ENCODE results near the gene EXOC6.
"Not testable (repeated sequence)": the region's sequence is repeated elsewhere in the genome, so short reads cannot be mapped to it uniquely, and the experiment has no call there.

EXOC6 gene

GRCh38 chr10:92952573-92952972 lies 104.3 kb downstream of the EXOC6 start:
- not testable (repeated sequence) for DNase-seq (ENCODE audit: low spot score)

DNA sequence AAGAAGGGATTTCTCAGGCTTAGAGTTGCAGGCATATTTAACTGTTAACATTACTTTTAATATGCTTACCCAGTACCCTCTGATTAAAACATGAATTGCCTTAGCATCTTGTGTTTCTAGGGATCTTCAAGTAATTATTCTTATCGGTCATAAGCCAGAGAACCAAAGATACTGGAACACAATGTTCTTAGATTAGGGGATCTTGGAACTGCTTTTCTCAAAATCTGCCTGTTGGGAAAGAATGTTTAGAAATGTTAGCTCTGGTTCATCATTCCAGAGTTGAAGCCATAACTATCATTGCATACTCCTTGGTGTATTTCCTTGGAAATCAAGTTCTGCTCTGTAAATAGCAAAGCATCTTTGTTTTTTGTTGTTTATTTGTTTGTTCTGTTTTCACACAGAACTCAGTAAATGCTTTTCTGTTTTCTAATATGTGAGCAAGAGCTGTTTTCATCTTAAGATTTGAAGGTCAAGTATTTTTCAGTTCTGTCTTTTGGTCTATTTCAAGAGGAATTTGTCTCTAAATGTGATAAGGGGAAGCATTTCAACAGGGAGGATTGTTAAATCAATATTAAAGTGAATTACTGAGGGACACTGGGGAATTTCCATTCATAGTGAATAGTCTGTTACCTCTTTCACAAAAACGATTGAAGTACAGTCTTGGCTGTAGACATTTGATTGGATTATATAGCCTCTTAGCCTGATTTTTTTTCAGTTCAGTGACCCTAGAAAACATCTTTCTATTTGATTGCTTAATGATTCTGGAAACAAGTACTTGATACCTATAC lies 109.1 kb downstream of the EXOC6 start:
- no peak for DNase-seq (ENCODE audit: low spot score)

DNA sequence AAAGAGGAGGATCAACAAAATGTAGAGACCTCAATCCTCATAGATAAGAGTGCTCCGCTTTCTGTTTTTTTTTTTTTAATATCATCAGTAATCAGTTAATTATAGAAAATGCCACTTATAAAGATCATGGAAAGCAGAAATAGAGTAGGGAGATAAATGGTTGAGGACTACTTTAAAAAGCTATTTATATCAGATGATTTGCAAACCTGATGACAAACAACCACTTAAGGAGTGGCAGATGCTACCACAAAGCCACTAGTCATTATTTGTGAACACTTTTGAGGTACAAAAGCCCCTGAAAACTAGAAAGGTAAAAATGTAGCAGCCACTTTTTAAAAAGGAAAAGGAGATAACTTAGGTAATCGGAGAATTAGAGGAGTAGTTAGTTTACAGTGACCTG lies 113.3 kb downstream of the EXOC6 start:
- DNase-seq (ENCODE audit: low spot score): no peak

GRCh38 chr10:92965314-92965713 lies 117.0 kb downstream of the EXOC6 start:
- DNase-seq (ENCODE audit: low spot score): peak; percentile 10

DNA sequence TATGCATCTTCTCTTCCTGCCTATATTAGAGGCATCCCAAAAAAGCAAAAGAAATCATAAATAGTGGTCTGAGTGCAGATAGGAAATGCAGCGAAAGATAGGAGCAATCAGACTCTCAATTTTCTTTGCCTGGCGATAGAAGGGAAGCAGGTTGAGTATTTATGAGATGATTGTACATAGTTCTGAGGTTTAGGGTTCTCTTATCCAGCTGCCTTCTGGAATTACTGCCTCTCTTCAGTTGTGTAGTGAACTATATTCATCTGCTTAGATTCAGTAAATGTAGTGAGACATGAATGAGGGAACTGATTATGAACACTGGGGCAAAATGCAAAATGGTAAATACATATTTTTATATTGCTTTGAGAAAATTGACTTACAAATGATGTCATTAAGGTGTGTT lies 119.3 kb downstream of the EXOC6 start:
- DNase-seq (ENCODE audit: low spot score): no peak

DNA sequence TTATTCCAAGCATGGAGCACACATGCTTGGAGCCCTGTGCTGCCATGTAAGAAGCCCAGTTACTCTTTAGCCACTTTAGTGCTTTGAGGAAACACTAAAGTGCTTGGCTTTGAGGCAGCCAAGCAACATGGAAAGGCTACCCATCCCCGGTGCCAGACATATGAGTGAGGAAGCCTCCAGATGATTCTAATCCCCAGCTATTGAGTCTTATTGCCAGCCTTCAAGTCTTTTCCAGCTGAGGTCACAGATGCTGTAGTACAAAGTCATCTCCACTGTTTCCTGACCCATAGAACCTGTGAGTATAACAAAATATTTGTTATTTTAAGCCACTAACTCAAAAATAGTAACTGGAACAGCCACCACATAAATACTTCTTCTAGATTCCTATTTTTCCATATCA lies 120.8 kb downstream of the EXOC6 start:
- DNase-seq (ENCODE audit: low spot score): no peak

DNA sequence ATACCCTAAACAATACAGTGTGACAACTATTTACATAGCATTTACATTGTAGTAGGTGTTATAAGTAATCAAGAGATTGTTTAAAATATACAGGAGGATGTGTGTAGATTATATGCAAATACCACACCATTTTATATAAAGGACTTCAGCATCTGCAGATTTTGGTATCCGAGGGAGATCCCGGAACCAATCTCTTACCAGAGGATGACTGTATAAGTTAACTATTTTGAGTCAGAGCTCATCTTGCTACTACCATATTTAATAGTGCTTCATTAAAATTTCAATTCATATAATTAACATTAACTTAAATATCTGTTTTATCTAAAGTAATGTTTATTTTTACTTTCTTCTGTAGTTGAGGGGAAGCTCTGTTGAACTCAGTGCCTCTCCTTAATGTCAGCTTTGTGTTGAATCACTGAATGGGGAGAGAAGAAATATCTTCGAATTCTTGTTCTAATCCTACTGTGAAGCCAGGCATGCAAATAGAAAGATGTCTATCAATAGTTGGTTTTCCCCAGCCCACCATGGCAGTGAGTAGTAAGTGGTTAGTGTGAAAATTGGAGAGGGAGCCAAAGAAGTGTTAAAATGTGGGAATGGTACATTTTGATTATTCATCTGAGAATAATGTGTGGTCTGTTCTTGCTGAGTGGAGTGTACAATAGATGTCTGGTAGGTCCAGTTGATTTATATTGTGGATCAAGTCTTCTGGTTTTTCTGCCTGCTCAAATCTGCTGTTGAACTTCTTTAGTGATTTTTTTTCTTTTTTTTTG lies 122.2 kb downstream of the EXOC6 start:
- no peak for DNase-seq (ENCODE audit: low spot score)

GRCh38 chr10:92972066-92972870 lies 123.9 kb downstream of the EXOC6 start:
- no peak for DNase-seq (ENCODE audit: low spot score)

DNA sequence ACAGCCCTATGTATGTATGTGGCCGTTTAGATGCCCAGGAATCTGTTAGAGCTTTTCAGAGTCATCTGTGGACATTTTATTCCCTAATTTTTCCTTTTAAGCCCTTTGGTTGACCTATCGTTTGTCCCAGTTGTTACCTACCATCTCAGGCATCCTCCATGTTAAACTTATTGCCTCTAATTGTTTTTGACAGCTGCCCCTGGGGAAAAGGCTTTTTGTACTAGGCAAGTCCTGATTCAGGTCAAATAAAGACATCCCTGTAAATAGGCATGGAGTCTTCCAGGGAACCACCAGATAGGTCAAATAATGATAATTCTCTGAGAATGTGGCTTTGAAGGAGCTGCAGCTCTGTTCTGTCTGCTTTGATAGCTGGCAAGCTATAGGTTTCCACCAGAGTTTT lies 124.6 kb downstream of the EXOC6 start:
- no peak for DNase-seq (ENCODE audit: low spot score)

- DNase-seq (ENCODE audit: low spot score): not testable (repeated sequence)
Observed at GRCh38 chr10:92976278-92976677, 128.0 kb downstream of the EXOC6 start.

GRCh38 chr10:92989250-92989649 lies 140.9 kb downstream of the EXOC6 start:
- DNase-seq (ENCODE audit: low spot score): no peak

DNA sequence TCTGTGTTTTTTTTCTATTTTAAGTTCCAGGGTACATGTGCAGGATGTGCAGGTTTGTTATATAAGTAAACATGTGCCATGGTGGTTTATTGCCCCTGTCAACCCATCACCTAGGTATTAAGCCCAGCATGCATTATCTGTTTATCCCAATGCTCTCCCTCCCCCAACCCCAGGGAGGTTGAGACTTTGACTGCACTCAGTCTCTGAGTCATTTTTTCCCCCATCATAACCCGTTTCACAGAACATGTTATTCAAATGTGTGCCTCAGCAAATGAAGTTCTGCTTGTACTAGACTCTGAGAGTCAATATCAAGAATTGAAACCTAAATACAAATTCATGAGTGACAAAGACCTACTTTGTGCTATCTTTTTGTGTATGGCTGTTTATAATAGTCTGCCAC lies 142.3 kb downstream of the EXOC6 start:
- DNase-seq (ENCODE audit: low spot score): no peak

DNA sequence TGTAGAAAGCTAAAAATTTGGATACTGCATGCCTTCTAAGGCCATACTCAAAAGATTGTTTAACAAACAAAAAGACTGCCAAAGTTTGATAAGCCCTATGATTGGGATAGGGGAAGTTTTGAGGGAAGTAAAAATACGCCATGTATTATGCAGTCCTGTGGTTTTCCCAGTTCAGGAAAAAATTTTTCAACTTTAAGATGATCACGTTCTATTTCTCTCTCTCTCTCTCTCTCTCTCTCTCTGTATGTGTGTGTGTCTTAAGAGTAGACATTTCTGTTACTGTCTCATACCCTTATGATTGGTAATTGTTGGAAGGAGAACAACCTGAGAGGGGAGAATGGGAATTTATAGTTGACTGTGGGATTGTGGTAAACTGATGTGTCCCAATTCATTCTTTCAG lies 143.2 kb downstream of the EXOC6 start:
- DNase-seq (ENCODE audit: low spot score): no peak

- DNase-seq (ENCODE audit: low spot score): no peak
Observed at GRCh38 chr10:92993699-92994272, 145.5 kb downstream of the EXOC6 start.

- DNase-seq (ENCODE audit: low spot score): no peak
Observed at GRCh38 chr10:92995509-92995908, 147.2 kb downstream of the EXOC6 start.

DNA sequence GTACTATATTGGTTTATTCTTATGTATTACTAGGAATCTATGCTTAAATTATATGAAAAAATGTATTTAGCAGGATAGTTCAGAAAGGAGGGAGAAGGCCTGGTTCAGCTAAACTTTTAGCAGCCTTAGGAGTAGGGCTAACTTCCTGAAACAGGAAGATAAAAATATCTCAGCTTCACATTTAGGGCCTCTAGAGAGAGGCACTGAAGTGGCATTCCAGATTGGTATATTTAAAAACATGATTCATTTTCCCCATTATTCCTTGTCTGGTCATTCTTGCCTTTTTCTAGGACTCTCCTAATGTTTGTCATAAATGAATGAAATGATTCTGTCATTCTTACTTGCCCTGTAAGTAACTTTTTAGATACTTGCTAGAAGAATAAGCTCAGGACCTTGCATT lies 149.3 kb downstream of the EXOC6 start:
- no peak for DNase-seq (ENCODE audit: low spot score)

- DNase-seq (ENCODE audit: low spot score): no peak
Observed at GRCh38 chr10:92999191-92999590, 150.9 kb downstream of the EXOC6 start.

DNA sequence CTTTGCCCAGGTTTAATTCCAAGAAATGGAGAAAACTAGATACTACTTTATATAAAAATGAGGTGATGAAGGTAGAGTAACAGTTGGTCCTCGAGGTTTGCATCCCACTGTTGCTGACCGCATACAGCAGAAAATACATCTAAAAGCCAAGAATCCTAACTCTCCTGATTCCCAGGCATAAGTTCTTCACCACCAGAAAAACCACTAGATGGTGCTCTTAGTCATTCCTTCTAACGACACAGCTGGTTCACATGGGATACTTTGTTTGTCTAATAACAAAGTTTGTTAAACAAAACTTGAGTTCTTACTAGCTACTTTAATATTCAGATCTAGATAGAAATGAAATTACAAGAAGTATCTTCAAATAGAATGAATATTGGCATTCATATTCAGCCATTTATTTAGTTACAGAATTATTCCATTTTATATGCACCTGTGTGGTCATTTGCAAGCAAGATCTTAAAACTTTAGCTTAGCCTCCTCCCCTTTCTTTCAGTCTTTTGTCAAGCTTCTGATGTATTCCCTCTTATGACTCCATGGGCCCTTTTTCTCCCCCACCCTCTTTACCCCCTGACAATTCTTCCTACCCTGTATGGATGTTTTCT lies 158.2 kb downstream of the EXOC6 start:
- DNase-seq (ENCODE audit: low spot score): no peak

GRCh38 chr10:93015722-93016121 lies 167.4 kb downstream of the EXOC6 start:
- DNase-seq (ENCODE audit: low spot score): no peak

- no peak for DNase-seq (ENCODE audit: low spot score)
Observed at GRCh38 chr10:93023013-93023650, 174.8 kb downstream of the EXOC6 start.

GRCh38 chr10:93026072-93026471 lies 177.8 kb downstream of the EXOC6 start:
- DNase-seq (ENCODE audit: low spot score): no peak
